K562 treated with DMSO at 1 percent for 12 hours (cell line): Measurements from ENCODE around the gene FMN1. TPM values are rescaled to one million over a fixed set of nuclear protein-coding genes. Genes with fewer than 3 reads are reported as not detected.

Experiments used
- total RNA-seq: library from RNA; unstranded; fragments of 300-600 nt; gene quantifications from 2 replicates; pipeline ENCODE4 v1.2.3, GENCODE V29; 2022; ENCODE audit not compliant: insufficient read depth

The FMN1 gene, protein sequence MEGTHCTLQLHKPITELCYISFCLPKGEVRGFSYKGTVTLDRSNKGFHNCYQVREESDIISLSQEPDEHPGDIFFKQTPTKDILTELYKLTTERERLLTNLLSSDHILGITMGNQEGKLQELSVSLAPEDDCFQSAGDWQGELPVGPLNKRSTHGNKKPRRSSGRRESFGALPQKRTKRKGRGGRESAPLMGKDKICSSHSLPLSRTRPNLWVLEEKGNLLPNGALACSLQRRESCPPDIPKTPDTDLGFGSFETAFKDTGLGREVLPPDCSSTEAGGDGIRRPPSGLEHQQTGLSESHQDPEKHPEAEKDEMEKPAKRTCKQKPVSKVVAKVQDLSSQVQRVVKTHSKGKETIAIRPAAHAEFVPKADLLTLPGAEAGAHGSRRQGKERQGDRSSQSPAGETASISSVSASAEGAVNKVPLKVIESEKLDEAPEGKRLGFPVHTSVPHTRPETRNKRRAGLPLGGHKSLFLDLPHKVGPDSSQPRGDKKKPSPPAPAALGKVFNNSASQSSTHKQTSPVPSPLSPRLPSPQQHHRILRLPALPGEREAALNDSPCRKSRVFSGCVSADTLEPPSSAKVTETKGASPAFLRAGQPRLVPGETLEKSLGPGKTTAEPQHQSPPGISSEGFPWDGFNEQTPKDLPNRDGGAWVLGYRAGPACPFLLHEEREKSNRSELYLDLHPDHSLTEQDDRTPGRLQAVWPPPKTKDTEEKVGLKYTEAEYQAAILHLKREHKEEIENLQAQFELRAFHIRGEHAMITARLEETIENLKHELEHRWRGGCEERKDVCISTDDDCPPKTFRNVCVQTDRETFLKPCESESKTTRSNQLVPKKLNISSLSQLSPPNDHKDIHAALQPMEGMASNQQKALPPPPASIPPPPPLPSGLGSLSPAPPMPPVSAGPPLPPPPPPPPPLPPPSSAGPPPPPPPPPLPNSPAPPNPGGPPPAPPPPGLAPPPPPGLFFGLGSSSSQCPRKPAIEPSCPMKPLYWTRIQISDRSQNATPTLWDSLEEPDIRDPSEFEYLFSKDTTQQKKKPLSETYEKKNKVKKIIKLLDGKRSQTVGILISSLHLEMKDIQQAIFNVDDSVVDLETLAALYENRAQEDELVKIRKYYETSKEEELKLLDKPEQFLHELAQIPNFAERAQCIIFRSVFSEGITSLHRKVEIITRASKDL (N-terminal part only)
- 0.25 TPM in 1 of 2 replicates, not detected in the other for total RNA-seq

DNA sequence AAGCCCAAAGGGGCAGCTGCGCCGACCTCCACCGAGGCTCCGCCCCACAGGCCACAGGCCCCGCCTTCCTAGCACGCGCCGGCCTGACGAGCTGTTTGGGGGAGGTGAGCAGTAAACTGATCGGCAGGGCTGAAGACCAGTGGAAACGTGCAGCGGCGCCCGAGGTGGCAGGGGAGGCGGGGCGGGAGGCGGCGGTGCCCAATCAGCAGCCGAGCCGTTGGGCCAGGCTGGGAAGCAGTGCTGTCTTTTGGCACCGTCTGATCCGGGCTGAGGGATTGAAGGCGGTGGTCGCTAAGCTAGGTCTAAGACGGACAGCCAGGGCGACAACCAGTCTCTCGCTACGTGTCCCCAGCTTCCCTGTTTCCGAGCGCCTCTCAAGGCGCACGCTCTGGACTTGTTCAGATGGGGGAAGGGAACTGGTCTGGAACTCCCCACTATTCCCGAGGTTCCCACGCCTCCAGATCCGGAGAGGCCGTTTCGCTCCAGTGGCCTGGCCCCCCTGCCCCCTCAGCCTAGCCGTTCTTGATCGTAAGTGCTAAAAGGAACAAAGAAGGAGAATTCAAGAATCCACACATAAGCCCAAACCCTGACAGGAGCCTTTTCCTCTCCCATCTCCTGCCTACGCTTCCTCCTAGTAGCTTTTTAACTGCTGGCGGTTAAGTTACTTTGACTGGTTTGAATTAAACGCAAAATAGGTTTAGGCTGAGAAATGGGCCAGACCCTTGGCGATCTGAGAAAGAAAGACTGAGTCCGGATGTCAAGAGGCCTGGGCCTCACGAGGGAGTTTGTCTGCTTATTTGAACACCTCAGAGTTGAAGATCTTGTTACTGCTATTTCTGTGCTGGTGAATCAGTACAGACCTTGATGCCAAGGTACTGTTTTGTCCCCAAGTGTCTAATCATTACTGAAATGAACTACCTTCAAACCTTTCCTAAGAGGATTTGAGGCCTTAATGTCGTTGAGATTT lies at the start of gene FMN1:
TSS of gene FMN1 (minus strand) at position 11 of the 967 bp plus-strand sequence. CDS start 39,800 bp downstream, outside the sequence.

DNA sequence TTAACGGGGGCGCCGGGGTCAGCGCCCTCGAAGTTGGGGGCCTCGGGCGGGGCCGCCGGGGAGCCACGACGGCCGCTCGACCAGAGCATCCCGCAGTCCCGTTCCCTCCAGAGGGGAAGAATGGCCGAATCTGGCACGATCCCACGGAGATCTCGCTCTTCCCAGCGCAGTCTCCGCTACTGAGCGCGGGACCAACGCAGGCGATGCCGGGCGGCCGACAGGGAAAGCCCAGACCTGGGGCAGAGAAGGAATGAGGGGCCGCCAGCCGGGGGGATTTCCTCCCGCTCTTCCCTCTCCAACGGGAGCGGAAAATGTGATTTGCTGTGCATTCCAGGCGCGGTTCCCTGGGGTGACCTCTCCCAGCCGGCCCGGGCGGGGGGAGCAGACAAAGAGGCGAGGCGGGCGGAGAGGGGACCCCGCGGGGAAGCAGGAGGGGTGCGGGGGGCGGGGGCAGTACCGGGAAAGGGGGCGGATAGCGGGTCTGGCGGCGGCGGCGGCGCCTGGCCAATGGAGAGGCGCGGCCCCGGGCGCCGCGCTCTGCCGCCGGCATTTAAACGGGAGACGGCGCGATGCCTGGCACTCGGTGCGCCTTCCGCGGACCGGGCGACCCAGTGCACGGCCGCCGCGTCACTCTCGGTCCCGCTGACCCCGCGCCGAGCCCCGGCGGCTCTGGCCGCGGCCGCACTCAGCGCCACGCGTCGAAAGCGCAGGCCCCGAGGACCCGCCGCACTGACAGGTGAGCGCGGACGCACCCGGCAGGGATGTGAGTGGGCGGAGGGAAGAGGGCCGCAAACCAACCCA lies 476.9 kb downstream of the FMN1 start, which contains the start of gene GREM1:
TSS of gene GREM1 (plus strand) at position 579 of the 801 bp plus-strand sequence. CDS start 12,687 bp downstream, outside the sequence.

Other genes with a start within 250 kb of the FMN1 start
- gene RYR3, start 116.3 kb upstream of the FMN1 start, total RNA-seq, result not detected in 2 replicates